Neural progenitor cell (in vitro differentiated cells): Measurements from ENCODE around the gene RUNX3. TPM values are rescaled to one million over a fixed set of nuclear protein-coding genes. Genes with fewer than 3 reads are reported as not detected.
A peak's percentile ranks its signal among the peaks of the same experiment; 100 is the strongest.

ENCODE experiments used
- DNase-seq: peaks from one replicate; pipeline ENCODE4 v3.0.0-alpha.2; 2016; ENCODE audit warnings: low spot score
- H2AFZ ChIP-seq: fragments of 200-600 bp; sonication (generic); replicated peaks from 2 replicates; pipeline ENCODE4 v1.6.1; 2016; ENCODE audit warnings: antibody characterized with exemption
- H3F3A ChIP-seq: fragments of 200-600 bp; sonication (generic); 2 replicates; pipeline ENCODE4 v1.6.1; 2016; ENCODE audit warnings: antibody characterized with exemption, low read depth
- H3K27ac ChIP-seq: fragments of 200-600 bp; sonication (generic); 2 replicates; pipeline ENCODE4 v1.5.1; 2016; ENCODE audit warnings: mild to moderate bottlenecking
- H3K27me3 ChIP-seq: fragments of 200-600 bp; sonication (generic); 2 replicates; pipeline ENCODE4 v1.6.1; 2016; ENCODE audit warnings: mild to moderate bottlenecking, moderate library complexity
- H3K36me3 ChIP-seq: fragments of 200-600 bp; sonication (generic); 2 replicates; pipeline ENCODE4 v1.5.1; 2016
- H3K4me1 ChIP-seq: fragments of 200-600 bp; sonication (generic); 2 replicates; pipeline ENCODE4 v1.6.1; 2016; ENCODE audit warnings: mixed run types
- H3K4me2 ChIP-seq: fragments of 200-600 bp; sonication (generic); 2 replicates; pipeline ENCODE4 v1.6.1; 2016
- H3K4me3 ChIP-seq: fragments of 200-600 bp; sonication (generic); 2 replicates; pipeline ENCODE4 v1.5.1; 2016
- H3K79me2 ChIP-seq: fragments of 200-600 bp; sonication (generic); 2 replicates; pipeline ENCODE4 v1.6.1; 2016; ENCODE audit warnings: low read depth
- H3K9ac ChIP-seq: fragments of 200-600 bp; sonication (generic); 2 replicates; pipeline ENCODE4 v1.6.1; 2016
- H3K9me3 ChIP-seq: fragments of 200-600 bp; sonication (generic); 2 replicates; pipeline ENCODE4 v1.5.1; 2016; ENCODE audit warnings: low read depth
- H4K20me1 ChIP-seq: fragments of 200-600 bp; sonication (generic); 2 replicates; pipeline ENCODE4 v1.6.1; 2016; ENCODE audit warnings: low read depth
- H3K27ac Mint-ChIP-seq: 3 replicates; pipeline ENCODE4 v1.8.0; 2021; ENCODE audit warnings: mixed read lengths
- H3K27me3 Mint-ChIP-seq: 2 replicates; pipeline ENCODE4 v1.8.0; 2022; ENCODE audit warnings: low read depth, mild to moderate bottlenecking, inconsistent platforms, moderate library complexity, mixed read lengths; ENCODE audit not compliant: insufficient read depth
- H3K36me3 Mint-ChIP-seq: 3 replicates; pipeline ENCODE4 v1.8.0; 2021; ENCODE audit warnings: mixed read lengths
- H3K4me1 Mint-ChIP-seq: 3 replicates; pipeline ENCODE4 v1.8.0; 2021; ENCODE audit warnings: mixed read lengths
- H3K4me3 Mint-ChIP-seq: 3 replicates; pipeline ENCODE4 v1.8.0; 2021; ENCODE audit warnings: mild to moderate bottlenecking, moderate library complexity, mixed read lengths
- H3K9me3 Mint-ChIP-seq: 3 replicates; pipeline ENCODE4 v1.8.0; 2020; ENCODE audit warnings: mixed read lengths
- EZH2 ChIP-seq: fragments of 200-600 bp; sonication (generic); IDR thresholded peaks from 2 replicates; pipeline ENCODE4 v1.6.1; 2017; ENCODE audit warnings: antibody characterized with exemption, mild to moderate bottlenecking, moderate library complexity
- EZH2phosphoT487 ChIP-seq: fragments of 200-600 bp; sonication (generic); IDR thresholded peaks from 2 replicates; pipeline ENCODE4 v1.6.1; 2017; ENCODE audit warnings: antibody characterized with exemption
- total RNA-seq: library from RNA; depleted of rRNA; stranded (reverse); fragments of >200 nt; gene quantifications from 2 replicates; pipeline ENCODE4 v1.2.3, GENCODE V29; 2015; ENCODE audit warnings: low replicate concordance
- TF ChIP-seq, protein P1 (sequence below): fragments of 200-600 bp; sonication (generic); IDR thresholded peaks from 2 replicates; pipeline ENCODE4 v1.5.1; 2017; ENCODE audit warnings: antibody characterized with exemption, mild to moderate bottlenecking

Gene RUNX3
- total RNA-seq, 1 donor from 2014 or later: not detected

DNA sequence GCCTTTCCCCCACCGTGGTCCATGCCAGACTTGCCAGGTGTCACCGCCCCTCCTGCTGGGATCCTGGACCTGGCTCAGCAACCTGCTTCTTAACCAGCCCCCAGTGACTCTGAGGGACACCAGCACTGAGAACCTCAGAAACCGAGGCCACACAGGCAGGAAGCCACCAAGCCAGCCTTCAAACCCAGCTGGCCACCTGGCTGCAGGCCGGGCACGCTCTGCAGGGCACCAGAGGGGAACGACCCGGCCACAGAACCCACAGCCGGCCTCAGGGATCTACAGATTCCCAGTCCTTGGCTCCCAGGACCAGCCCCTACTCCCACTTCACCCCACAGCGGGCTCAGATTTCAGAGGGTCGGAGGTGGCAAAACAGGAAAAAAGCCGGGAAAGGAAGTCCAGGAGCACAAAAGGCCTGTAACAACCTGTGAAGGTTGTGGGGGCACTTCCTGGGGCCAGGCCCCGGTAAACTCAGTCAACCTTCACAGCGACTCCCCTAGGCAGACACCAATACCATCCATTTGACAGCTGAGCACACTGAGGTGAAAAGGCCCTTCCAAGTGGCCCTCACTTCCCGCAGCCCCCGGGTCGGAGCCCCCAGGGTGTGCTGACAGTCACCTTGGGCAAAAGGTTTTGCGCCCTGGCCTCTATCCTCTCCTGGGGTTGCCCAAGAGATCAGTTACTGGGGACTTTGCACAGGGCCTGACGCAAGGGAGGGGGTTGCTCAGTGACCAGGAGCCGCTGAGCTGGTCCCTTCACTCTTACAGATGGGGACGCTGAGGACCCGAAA, 14.1 kb downstream of the RUNX3 start:
- H3F3A ChIP-seq: no peaks in the 10 kb centered on the region

DNA sequence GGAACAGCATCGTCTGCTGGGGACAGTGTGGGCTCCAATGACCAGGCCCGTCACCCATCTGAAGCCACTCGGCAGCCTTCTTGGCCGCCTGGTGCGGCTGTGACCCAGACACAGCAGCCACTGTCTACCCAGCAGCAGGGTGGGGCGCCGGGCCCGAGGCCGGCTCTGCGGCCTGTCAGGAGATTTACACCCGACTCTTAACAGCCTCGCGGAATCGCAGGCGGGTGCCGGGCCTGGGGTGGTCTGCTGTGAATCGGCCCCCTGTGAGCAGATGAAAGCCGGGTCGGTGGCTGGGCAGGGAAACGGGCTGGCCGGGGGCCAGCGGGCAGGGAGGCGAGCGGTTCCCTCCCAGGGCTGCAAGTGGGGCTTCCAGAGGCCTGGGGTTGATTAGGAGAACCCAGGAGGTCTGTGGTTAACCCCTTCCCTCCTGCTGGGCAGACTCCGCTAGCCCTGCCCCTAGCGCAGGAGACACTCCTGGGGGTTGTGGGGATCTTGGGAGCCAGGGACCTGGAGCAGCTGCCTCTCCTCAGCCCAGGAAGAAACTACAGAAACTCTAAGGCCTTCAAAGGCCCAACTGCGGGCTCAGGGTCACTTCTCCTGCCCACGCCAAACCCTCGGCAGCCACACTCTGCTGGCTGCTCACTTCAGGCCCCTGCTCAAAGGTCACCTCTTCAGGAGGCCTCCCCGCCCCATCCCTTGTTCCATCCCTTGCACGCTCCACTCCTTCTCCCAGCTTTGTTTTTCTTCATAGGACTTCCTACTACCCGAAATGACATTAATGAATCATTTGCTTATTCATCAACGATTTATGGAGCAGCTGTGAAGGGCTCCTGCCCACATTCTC, 15.6 kb downstream of the RUNX3 start:
- H3K9me3 Mint-ChIP-seq: peaks cover 2% of the 10 kb centered on the region
- Histone ChIP-seq H3K36me3 (no peaks in the 10 kb centered on the region), H4K20me1 (no peaks in the 10 kb centered on the region), H3K27ac (no peak overlapping the region), H3F3A (no peaks in the 10 kb centered on the region), H2AFZ (no peak overlapping the region), H3K9me3 (no peaks in the 10 kb centered on the region), H3K4me2 (no peak overlapping the region), H3K4me3 (no peak overlapping the region), H3K79me2 (no peaks in the 10 kb centered on the region), H3K4me1 (peaks cover 4% of the 10 kb centered on the region), H3K27me3 (no peaks in the 10 kb centered on the region), H3K9ac (no peak overlapping the region)
- no peak for DNase-seq
- peak overlapping the region; percentile 24 for H3K27ac Mint-ChIP-seq
- no peak overlapping the region for H3K4me3 Mint-ChIP-seq
- H3K36me3 Mint-ChIP-seq: no peaks in the 10 kb centered on the region
- peaks cover 5% of the 10 kb centered on the region for H3K27me3 Mint-ChIP-seq
- peaks cover 16% of the 10 kb centered on the region for H3K4me1 Mint-ChIP-seq
- TF ChIP-seq, protein P1, sequence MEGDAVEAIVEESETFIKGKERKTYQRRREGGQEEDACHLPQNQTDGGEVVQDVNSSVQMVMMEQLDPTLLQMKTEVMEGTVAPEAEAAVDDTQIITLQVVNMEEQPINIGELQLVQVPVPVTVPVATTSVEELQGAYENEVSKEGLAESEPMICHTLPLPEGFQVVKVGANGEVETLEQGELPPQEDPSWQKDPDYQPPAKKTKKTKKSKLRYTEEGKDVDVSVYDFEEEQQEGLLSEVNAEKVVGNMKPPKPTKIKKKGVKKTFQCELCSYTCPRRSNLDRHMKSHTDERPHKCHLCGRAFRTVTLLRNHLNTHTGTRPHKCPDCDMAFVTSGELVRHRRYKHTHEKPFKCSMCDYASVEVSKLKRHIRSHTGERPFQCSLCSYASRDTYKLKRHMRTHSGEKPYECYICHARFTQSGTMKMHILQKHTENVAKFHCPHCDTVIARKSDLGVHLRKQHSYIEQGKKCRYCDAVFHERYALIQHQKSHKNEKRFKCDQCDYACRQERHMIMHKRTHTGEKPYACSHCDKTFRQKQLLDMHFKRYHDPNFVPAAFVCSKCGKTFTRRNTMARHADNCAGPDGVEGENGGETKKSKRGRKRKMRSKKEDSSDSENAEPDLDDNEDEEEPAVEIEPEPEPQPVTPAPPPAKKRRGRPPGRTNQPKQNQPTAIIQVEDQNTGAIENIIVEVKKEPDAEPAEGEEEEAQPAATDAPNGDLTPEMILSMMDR: no peak
- TF ChIP-seq EZH2phosphoT487 (no peak), EZH2 (no peak)

More for the DNA sequence above, 14.1 kb downstream of the RUNX3 start:
- H3K36me3 ChIP-seq: no peaks in the 10 kb centered on the region
- no peaks in the 10 kb centered on the region for H4K20me1 ChIP-seq
- H3K27me3 ChIP-seq: no peaks in the 10 kb centered on the region
- TF ChIP-seq, protein P1: no peak
- no peak for TF ChIP-seq EZH2phosphoT487
- no peak for TF ChIP-seq EZH2
- H3K4me2 ChIP-seq: no peak overlapping the region
- no peaks in the 10 kb centered on the region for H3K9me3 Mint-ChIP-seq
- no peak overlapping the region for H3K27ac ChIP-seq
- peaks cover 1% of the 10 kb centered on the region for H3K27me3 Mint-ChIP-seq
- H3K9me3 ChIP-seq: no peaks in the 10 kb centered on the region
- peaks cover 4% of the 10 kb centered on the region for H3K4me1 ChIP-seq
- H3K36me3 Mint-ChIP-seq: no peaks in the 10 kb centered on the region
- no peak overlapping the region for H3K9ac ChIP-seq
- no peak overlapping the region for H3K4me3 ChIP-seq
- H3K4me3 Mint-ChIP-seq: no peak overlapping the region
- H3K27ac Mint-ChIP-seq: no peak overlapping the region
- no peaks in the 10 kb centered on the region for H3K79me2 ChIP-seq
- H3K4me1 Mint-ChIP-seq: peaks cover 14% of the 10 kb centered on the region
- no peak overlapping the region for H2AFZ ChIP-seq
- DNase-seq: no peak

DNA sequence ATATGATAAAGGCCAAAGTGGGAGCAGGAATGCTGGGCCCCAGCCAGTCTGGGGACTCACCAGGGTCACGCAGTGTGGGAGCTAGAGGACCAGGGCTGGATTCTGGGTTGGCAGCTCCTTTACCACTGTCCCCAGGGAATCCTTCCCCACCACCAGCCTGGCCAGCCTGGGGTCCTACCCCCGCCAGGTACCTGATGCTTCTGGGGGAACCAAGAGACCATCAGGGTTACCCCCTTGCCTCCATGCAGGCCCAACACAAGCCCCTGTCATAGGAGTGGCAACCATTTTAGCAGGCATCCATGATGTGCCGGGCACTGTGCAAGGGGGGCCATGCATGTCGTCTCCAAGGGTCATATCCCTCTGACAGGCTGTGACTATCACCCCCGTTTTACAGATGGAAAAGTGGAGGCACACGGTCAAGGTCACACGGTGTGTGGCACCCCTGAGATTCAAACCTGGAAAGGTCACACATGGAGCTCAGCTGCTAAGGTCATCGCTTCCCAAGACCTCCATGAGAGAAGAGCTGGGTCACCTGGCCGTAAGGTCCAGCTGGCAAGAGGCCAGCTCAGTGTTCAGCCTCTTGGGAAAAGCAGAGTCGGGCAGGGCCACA, 16.4 kb downstream of the RUNX3 start:
- peaks cover 6% of the 10 kb centered on the region for H3K9me3 Mint-ChIP-seq
- peaks cover 8% of the 10 kb centered on the region for H3K27me3 Mint-ChIP-seq
- no peak overlapping the region for H3K4me3 Mint-ChIP-seq
- no peaks in the 10 kb centered on the region for H3K9me3 ChIP-seq
- no peaks in the 10 kb centered on the region for H3K27me3 ChIP-seq
- H3K36me3 ChIP-seq: no peaks in the 10 kb centered on the region
- no peak overlapping the region for H3K27ac Mint-ChIP-seq
- no peak overlapping the region for H3K9ac ChIP-seq
- TF ChIP-seq EZH2 (no peak), EZH2phosphoT487 (no peak)
- no peaks in the 10 kb centered on the region for H3F3A ChIP-seq
- DNase-seq: no peak
- peaks cover 20% of the 10 kb centered on the region for H3K4me1 Mint-ChIP-seq
- H4K20me1 ChIP-seq: no peaks in the 10 kb centered on the region
- no peaks in the 10 kb centered on the region for H3K79me2 ChIP-seq
- H3K27ac ChIP-seq: no peak overlapping the region
- no peaks in the 10 kb centered on the region for H3K36me3 Mint-ChIP-seq
- H3K4me2 ChIP-seq: no peak overlapping the region
- H3K4me3 ChIP-seq: no peak overlapping the region
- H3K4me1 ChIP-seq: peaks cover 4% of the 10 kb centered on the region
- H2AFZ ChIP-seq: no peak overlapping the region
